ENCODE results near the gene IQCN.
A peak's percentile ranks its signal among the peaks of the same experiment; 100 is the strongest.

IQCN gene

DNA sequence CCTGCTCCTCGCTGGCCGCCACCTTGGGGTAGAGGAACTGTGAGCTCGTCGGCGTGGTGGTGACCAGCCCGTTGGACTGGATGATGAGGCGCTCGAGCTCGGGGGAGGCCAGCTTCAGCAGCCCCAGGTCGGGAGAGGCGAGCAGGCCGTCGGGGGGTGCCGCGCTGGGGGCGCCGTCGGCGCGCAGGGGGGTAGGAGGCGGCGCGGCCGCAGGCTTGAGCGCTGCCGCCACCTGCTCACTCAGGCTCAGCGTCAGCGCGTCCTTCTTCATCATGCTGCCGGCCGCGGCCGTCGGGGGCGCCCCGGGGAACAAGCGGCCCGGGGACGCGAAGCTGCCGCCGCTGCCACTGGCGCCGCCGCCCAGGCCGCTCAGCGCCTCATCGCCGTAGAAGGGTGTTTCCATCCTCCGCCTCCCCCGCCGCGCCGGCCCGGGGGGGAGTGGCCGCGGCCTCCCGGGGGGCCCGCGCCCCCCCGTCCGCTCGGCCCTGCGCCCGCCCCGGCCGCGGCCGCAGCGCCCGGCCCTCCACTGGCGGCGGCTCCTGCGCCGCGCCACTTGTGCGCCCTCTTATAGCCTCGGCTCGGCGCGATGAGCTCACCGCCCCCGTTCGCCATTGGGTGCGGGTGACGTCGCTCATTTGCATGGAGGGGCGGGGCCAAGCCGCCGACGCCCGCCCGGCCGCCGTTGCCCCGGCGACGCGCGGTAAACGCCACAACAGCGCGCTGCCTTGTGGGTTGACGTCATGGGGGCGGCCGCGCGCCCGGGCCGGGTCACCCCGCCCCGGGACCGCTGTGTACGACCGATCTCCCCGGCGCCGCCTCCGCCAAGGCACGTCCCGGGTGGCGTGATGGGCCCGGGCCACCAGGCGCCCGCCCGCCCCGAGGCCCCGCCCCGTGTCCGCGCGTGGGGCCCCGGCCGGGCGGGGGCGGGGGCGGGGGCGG lies 7.1 kb upstream of the IQCN start, which contains the start of gene JUND:
Gene JUND, minus strand, starts transcription at position 541 of the 939 bp plus-strand sequence. Its CDS starts 138 bp downstream, at position 403.
- H4K91ac ChIP-seq (ENCODE audit: low read depth, low read length, poor library complexity) = peak within 1 kb of the TSS; percentile 93
- H3K4me2 ChIP-seq (ENCODE audit: insufficient read depth, low read length, poor library complexity, severe bottlenecking) = peak within 1 kb of the TSS; percentile 83
- no CpG with 5 or more reads among the region's 138 CpGs for whole genome bisulfite sequencing, 2 donors (ENCODE audit: extremely low coverage in 2 of 2, insufficient read length in 2 of 2, insufficient replicate concordance in 1 of 2)
- peaks cover 17 to 20% of the 10 kb centered on the region in 2 donors for H3K4me1 ChIP-seq (ENCODE audit: control insufficient read depth in 2 of 2, insufficient read depth in 1 of 2, low read depth in 1 of 2, low read length in 2 of 2)
- peak within 1 kb of the TSS; percentile 89 for H3K4ac ChIP-seq (ENCODE audit: low read length)
- peak within 1 kb of the TSS; percentile 93 for H2BK12ac ChIP-seq (ENCODE audit: low read length)
- H2BK120ac ChIP-seq (ENCODE audit: low read depth, low read length) = peak within 1 kb of the TSS; percentile 75
- H4K8ac ChIP-seq (ENCODE audit: low read depth, low read length) = peak within 1 kb of the TSS; percentile 92
- DNase-seq (ENCODE audit: low spot score) = peak; percentile 99
- no peaks in the 10 kb centered on the region for H3K27me3 ChIP-seq (ENCODE audit: control insufficient read depth in 3 of 3, insufficient read depth in 3 of 3, low read depth in 1 of 3, low read length in 3 of 3)
- peak within 1 kb of the TSS; percentile 93 for H2AK5ac ChIP-seq (ENCODE audit: low read depth, low read length)
- H3K9me3 ChIP-seq (replicated peaks in 1 of 2; ENCODE audit: control insufficient read depth in 2 of 2, insufficient read depth in 1 of 2, low read depth in 1 of 2, low read length in 2 of 2) = peaks cover 0 to 4% of the 10 kb centered on the region in 2 donors
- H2AFZ ChIP-seq (ENCODE audit: low read length) = peak within 1 kb of the TSS; percentile 72
- H3K23ac ChIP-seq (ENCODE audit: low read depth, low read length, poor library complexity) = peak within 1 kb of the TSS; percentile 95
- peak within 1 kb of the TSS; percentile 100 for H2BK15ac ChIP-seq (ENCODE audit: low read length)
- peak within 1 kb of the TSS; percentile 98 for H3K9ac ChIP-seq (ENCODE audit: low read depth, low read length, poor library complexity)
- H3K4me3 ChIP-seq (ENCODE audit: low read length in 2 of 2) = peak within 1 kb of the TSS; percentile 89 to 96
- H3K27ac ChIP-seq (replicated peaks; ENCODE audit: low read length) = peak within 1 kb of the TSS; percentile 100
- H3K14ac ChIP-seq (ENCODE audit: low read length) = peak within 1 kb of the TSS; percentile 90
- H3K79me1 ChIP-seq (ENCODE audit: low read depth, low read length) = peaks cover 15% of the 10 kb centered on the region
- peaks cover 15 to 22% of the 10 kb centered on the region in 2 donors for H3K36me3 ChIP-seq (replicated peaks in 1 of 2; ENCODE audit: control insufficient read depth in 2 of 2, insufficient read depth in 2 of 2, low read length in 2 of 2)
- peak within 1 kb of the TSS; percentile 98 for H3K18ac ChIP-seq (ENCODE audit: low read length)
- peak within 1 kb of the TSS; percentile 100 for H2BK5ac ChIP-seq (ENCODE audit: low read length)

DNA sequence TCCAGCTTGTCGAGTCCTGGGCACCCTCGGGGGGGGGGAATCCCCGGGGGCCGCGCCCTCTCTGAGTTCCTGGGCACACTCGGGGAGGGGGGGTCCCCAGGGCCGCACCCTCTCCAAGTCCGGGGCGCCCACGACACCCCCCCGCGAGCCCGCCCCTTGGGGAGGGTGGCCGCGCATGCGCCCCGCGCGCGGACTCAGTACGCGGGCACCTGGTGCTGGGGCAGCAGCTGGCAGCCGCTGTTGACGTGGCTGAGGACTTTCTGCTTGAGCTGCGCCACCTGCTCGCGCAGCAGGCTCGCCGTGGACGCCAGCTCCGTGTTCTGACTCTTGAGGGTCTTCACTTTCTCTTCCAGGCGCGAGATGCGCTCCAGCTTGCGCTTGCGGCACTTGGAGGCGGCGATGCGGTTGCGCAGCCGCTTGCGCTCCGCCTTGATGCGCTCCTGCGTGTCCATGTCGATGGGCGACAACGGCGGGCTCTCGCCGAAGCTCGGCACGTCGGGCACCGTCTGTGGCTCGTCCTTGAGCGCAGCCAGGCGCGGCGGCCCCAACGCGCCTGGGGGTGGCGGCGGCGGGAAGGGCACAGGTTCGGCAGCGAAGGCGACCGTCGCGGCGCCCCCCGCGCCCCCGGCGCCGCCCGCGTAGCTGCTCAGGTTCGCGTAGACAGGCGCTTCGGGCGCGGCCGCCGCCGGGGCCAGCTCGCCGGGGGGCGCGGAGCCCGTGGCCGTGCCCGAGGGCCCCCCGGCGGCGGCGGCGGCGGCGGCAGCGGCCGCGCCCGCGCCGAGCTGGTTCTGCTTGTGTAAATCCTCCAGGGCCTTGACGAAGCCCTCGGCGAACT lies 6.2 kb upstream of the IQCN start:
- H3K23ac ChIP-seq (ENCODE audit: low read depth, low read length, poor library complexity) = peak overlapping the region; percentile 95

GRCh38 chr19:18279516-18280246 lies 5.4 kb upstream of the IQCN start:
- DNase-seq (ENCODE audit: low spot score) = peak; percentile 97
- Histone ChIP-seq H3K79me1 (ENCODE audit: low read depth, low read length) (peaks cover 21% of the 10 kb centered on the region), H3K36me3 (replicated peaks in 1 of 2; ENCODE audit: control insufficient read depth in 2 of 2, insufficient read depth in 2 of 2, low read length in 2 of 2) (peaks cover 17 to 28% of the 10 kb centered on the region in 2 donors), H3K4me1 (ENCODE audit: control insufficient read depth in 2 of 2, insufficient read depth in 1 of 2, low read depth in 1 of 2, low read length in 2 of 2) (peaks cover 14 to 17% of the 10 kb centered on the region in 2 donors), H3K9me3 (replicated peaks in 1 of 2; ENCODE audit: control insufficient read depth in 2 of 2, insufficient read depth in 1 of 2, low read depth in 1 of 2, low read length in 2 of 2) (peaks cover 0 to 4% of the 10 kb centered on the region in 2 donors), H2BK120ac (ENCODE audit: low read depth, low read length) (no peak overlapping the region), H3K18ac (ENCODE audit: low read length) (peak overlapping the region; percentile 98), H2BK15ac (ENCODE audit: low read length) (no peak overlapping the region), H2AK5ac (ENCODE audit: low read depth, low read length) (peak overlapping the region; percentile 93), H4K91ac (ENCODE audit: low read depth, low read length, poor library complexity) (no peak overlapping the region), H4K8ac (ENCODE audit: low read depth, low read length) (no peak overlapping the region), H2BK12ac (ENCODE audit: low read length) (no peak overlapping the region), H2BK5ac (ENCODE audit: low read length) (peak overlapping the region; percentile 87), H3K4me3 (ENCODE audit: low read length in 2 of 2) (peak overlapping the region; percentile 89 to 96), H3K14ac (ENCODE audit: low read length) (peak overlapping the region; percentile 90), H2AFZ (ENCODE audit: low read length) (no peak overlapping the region), H3K9ac (ENCODE audit: low read depth, low read length, poor library complexity) (peak overlapping the region; percentile 98), H3K23ac (ENCODE audit: low read depth, low read length, poor library complexity) (peak overlapping the region; percentile 58), H3K27ac (replicated peaks; ENCODE audit: low read length) (peak overlapping the region; percentile 91), H3K4ac (ENCODE audit: low read length) (no peak overlapping the region), H3K4me2 (ENCODE audit: insufficient read depth, low read length, poor library complexity, severe bottlenecking) (peak overlapping the region; percentile 66), H3K27me3 (ENCODE audit: control insufficient read depth in 3 of 3, insufficient read depth in 3 of 3, low read depth in 1 of 3, low read length in 3 of 3) (no peaks in the 10 kb centered on the region)
- WGBS, 2 donors (ENCODE audit: extremely low coverage in 2 of 2, insufficient read length in 2 of 2, insufficient replicate concordance in 1 of 2) = no CpG with 5 or more reads among the region's 55 CpGs

More for the DNA sequence above, 6.2 kb upstream of the IQCN start:
- H3K36me3 ChIP-seq (replicated peaks in 1 of 2; ENCODE audit: control insufficient read depth in 2 of 2, insufficient read depth in 2 of 2, low read length in 2 of 2) = peaks cover 17 to 28% of the 10 kb centered on the region in 2 donors
- peak overlapping the region; percentile 91 for H3K27ac ChIP-seq (replicated peaks; ENCODE audit: low read length)
- no peak overlapping the region for H2BK12ac ChIP-seq (ENCODE audit: low read length)
- peak overlapping the region; percentile 90 for H3K14ac ChIP-seq (ENCODE audit: low read length)
- peak overlapping the region; percentile 66 for H3K4me2 ChIP-seq (ENCODE audit: insufficient read depth, low read length, poor library complexity, severe bottlenecking)
- peak overlapping the region; percentile 89 to 96 for H3K4me3 ChIP-seq (ENCODE audit: low read length in 2 of 2)
- H4K91ac ChIP-seq (ENCODE audit: low read depth, low read length, poor library complexity) = peak overlapping the region; percentile 92
- peaks cover 17 to 20% of the 10 kb centered on the region in 2 donors for H3K4me1 ChIP-seq (ENCODE audit: control insufficient read depth in 2 of 2, insufficient read depth in 1 of 2, low read depth in 1 of 2, low read length in 2 of 2)
- WGBS, 2 donors (ENCODE audit: extremely low coverage in 2 of 2, insufficient read length in 2 of 2, insufficient replicate concordance in 1 of 2) = no CpG with 5 or more reads among the region's 111 CpGs
- no peak overlapping the region for H2BK120ac ChIP-seq (ENCODE audit: low read depth, low read length)
- peak overlapping the region; percentile 58 for H2BK15ac ChIP-seq (ENCODE audit: low read length)
- no peak overlapping the region for H2AFZ ChIP-seq (ENCODE audit: low read length)
- H3K27me3 ChIP-seq (ENCODE audit: control insufficient read depth in 3 of 3, insufficient read depth in 3 of 3, low read depth in 1 of 3, low read length in 3 of 3) = no peaks in the 10 kb centered on the region
- H2AK5ac ChIP-seq (ENCODE audit: low read depth, low read length) = peak overlapping the region; percentile 93
- H3K79me1 ChIP-seq (ENCODE audit: low read depth, low read length) = peaks cover 18% of the 10 kb centered on the region
- H3K4ac ChIP-seq (ENCODE audit: low read length) = no peak overlapping the region
- peaks cover 0 to 4% of the 10 kb centered on the region in 2 donors for H3K9me3 ChIP-seq (replicated peaks in 1 of 2; ENCODE audit: control insufficient read depth in 2 of 2, insufficient read depth in 1 of 2, low read depth in 1 of 2, low read length in 2 of 2)
- peak overlapping the region; percentile 98 for H3K18ac ChIP-seq (ENCODE audit: low read length)
- peak overlapping the region; percentile 98 for H3K9ac ChIP-seq (ENCODE audit: low read depth, low read length, poor library complexity)
- peak overlapping the region; percentile 87 for H2BK5ac ChIP-seq (ENCODE audit: low read length)
- H4K8ac ChIP-seq (ENCODE audit: low read depth, low read length) = no peak overlapping the region
- DNase-seq (ENCODE audit: low spot score) = no peak

Measured in neuronal stem cell (in vitro differentiated cells).